IMR-90 (cell line): ENCODE results near the gene CPAMD8.
"Not testable (repeated sequence)": the region's sequence is repeated elsewhere in the genome, so short reads cannot be mapped to it uniquely, and the experiment has no call there.

ENCODE experiments used
- CEBPB ChIP-seq: IDR thresholded peaks from 2 replicates; pipeline ENCODE4 v1.6.1; 2012; ENCODE audit warnings: low read depth, low read length, improper control_type of control experiment
- CHD1 ChIP-seq: IDR thresholded peaks from 2 replicates; pipeline ENCODE4 v1.6.1; 2012; ENCODE audit warnings: low read depth, low read length, improper control_type of control experiment
- CTCF ChIP-seq: conservative IDR thresholded peaks from 2 replicates; pipeline ENCODE4 v1.5.1; 2012; ENCODE audit warnings: mild to moderate bottlenecking, low read depth, low read length, improper control_type of control experiment
- MAFK ChIP-seq: IDR thresholded peaks from 2 replicates; pipeline ENCODE4 v1.6.1; 2012; ENCODE audit warnings: low read depth, low read length, improper control_type of control experiment
- MAZ ChIP-seq: IDR thresholded peaks from 2 replicates; pipeline ENCODE4 v1.6.1; 2012; ENCODE audit warnings: low read depth, mild to moderate bottlenecking, low read length, improper control_type of control experiment, moderate library complexity, borderline replicate concordance
- MXI1 ChIP-seq: IDR thresholded peaks from 2 replicates; pipeline ENCODE4 v1.6.1; 2012; ENCODE audit warnings: low read depth, mild to moderate bottlenecking, low read length, moderate library complexity, borderline replicate concordance
- NFE2L2 ChIP-seq: fragments of 150-350 bp; IDR thresholded peaks from 2 replicates; pipeline ENCODE4 v1.6.1; 2016; ENCODE audit warnings: low read depth, mild to moderate bottlenecking, low read length
- POLR2A ChIP-seq: IDR thresholded peaks from 2 replicates; pipeline ENCODE4 v1.6.1; 2012; ENCODE audit warnings: mild to moderate bottlenecking, low read depth, low read length
- RAD21 ChIP-seq: IDR thresholded peaks from 2 replicates; pipeline ENCODE4 v1.6.1; 2012; ENCODE audit warnings: low read length, improper control_type of control experiment
- RCOR1 ChIP-seq: IDR thresholded peaks from 2 replicates; pipeline ENCODE4 v1.6.1; 2012; ENCODE audit warnings: mild to moderate bottlenecking, low read length, improper control_type of control experiment; ENCODE audit not compliant: insufficient replicate concordance
- RFX5 ChIP-seq: IDR thresholded peaks from 2 replicates; pipeline ENCODE4 v1.8.0; 2012; ENCODE audit warnings: low read depth, mild to moderate bottlenecking, low read length, moderate library complexity
- SMC3 ChIP-seq: fragments of 150-350 bp; IDR thresholded peaks from 2 replicates; pipeline ENCODE4 v1.6.1; 2016; ENCODE audit warnings: low read depth, mild to moderate bottlenecking, antibody characterized with exemption, low read length, moderate library complexity
- USF2 ChIP-seq: fragments of 150-350 bp; IDR thresholded peaks from 2 replicates; pipeline ENCODE4 v1.6.1; 2017; ENCODE audit warnings: mild to moderate bottlenecking, antibody characterized with exemption, low read length, low read depth
- TF ChIP-seq, protein P1 (sequence below): fragments of 150-350 bp; IDR thresholded peaks from 2 replicates; pipeline ENCODE4 v1.6.1; 2016; ENCODE audit warnings: low read depth, mild to moderate bottlenecking, low read length, moderate library complexity, borderline replicate concordance

GRCh38 chr19:16940063-16940462, 86.5 kb downstream of the CPAMD8 start:
- not testable (repeated sequence) for TF ChIP-seq USF2, CTCF, NFE2L2, POLR2A, CEBPB, RFX5, MAZ, RCOR1, SMC3, RAD21, MXI1, CHD1, MAFK
- TF ChIP-seq, protein P1, sequence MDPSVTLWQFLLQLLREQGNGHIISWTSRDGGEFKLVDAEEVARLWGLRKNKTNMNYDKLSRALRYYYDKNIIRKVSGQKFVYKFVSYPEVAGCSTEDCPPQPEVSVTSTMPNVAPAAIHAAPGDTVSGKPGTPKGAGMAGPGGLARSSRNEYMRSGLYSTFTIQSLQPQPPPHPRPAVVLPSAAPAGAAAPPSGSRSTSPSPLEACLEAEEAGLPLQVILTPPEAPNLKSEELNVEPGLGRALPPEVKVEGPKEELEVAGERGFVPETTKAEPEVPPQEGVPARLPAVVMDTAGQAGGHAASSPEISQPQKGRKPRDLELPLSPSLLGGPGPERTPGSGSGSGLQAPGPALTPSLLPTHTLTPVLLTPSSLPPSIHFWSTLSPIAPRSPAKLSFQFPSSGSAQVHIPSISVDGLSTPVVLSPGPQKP, result not testable (repeated sequence)
